ENCODE results near the gene SCGB3A2.

Gene SCGB3A2

DNA sequence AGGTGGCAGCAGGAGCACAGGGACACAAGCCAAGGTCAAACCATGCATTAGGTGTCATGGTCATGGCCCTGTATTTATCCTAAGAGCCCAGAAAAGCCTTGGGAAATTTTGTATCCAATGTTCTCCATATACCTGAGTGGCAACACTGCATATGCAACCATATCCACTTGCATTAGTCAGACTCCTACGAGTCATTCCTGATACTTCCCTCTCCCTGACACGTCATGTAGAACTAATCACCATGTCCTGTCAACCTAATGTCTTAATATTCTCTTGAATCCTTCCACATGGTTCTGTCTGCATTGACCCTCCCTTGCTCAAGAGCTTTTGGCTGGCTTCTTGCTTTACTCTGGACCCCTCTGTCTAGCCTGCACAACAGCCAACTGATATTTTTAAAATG, 9.4 kb downstream of the SCGB3A2 start:
- H3K4me1 ChIP-seq (ENCODE audit: control insufficient read depth, insufficient read depth, low read length), result peaks cover 9% of the 10 kb centered on the region
- H3K9ac ChIP-seq (ENCODE audit: low read length), result no peak overlapping the region
- H3K4me3 ChIP-seq (ENCODE audit: low read length), result no peak overlapping the region
- no peaks in the 10 kb centered on the region for H3K27me3 ChIP-seq (ENCODE audit: control insufficient read depth, insufficient read depth, low read length)
- no peaks in the 10 kb centered on the region for H3K36me3 ChIP-seq (ENCODE audit: control insufficient read depth, insufficient read depth, low read length)
- H3K9me3 ChIP-seq (ENCODE audit: control insufficient read depth, low read length), result no peaks in the 10 kb centered on the region

GRCh38 chr5:147892696-147893296, 14.3 kb downstream of the SCGB3A2 start:
- Histone ChIP-seq H3K4me3 (ENCODE audit: low read length) (no peak overlapping the region), H3K27me3 (ENCODE audit: control insufficient read depth, insufficient read depth, low read length) (no peaks in the 10 kb centered on the region), H3K9me3 (ENCODE audit: control insufficient read depth, low read length) (no peaks in the 10 kb centered on the region), H3K9ac (ENCODE audit: low read length) (no peak overlapping the region), H3K4me1 (ENCODE audit: control insufficient read depth, insufficient read depth, low read length) (peaks cover 9% of the 10 kb centered on the region), H3K36me3 (ENCODE audit: control insufficient read depth, insufficient read depth, low read length) (no peaks in the 10 kb centered on the region)

DNA sequence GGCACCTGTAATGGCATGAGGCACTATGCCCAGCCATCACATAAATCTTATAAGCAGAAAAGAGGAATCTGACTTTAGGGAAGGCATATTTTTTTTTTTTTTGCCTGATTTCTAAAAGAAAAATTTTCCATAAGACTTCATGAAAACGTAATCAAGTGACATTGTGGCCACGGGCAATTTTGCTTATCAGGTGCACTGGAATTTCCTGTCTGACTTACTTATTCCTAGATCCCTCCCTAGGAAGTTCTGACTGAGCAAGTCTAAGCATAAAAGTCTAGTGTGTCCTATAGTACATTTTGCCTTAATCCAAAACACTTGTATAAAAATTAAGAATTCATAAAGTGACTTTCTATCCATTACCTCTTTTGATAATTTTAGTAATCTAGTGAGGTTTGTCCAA, 15.3 kb downstream of the SCGB3A2 start:
- no peaks in the 10 kb centered on the region for H3K27me3 ChIP-seq (ENCODE audit: control insufficient read depth, insufficient read depth, low read length)
- H3K36me3 ChIP-seq (ENCODE audit: control insufficient read depth, insufficient read depth, low read length), result no peaks in the 10 kb centered on the region
- no peak overlapping the region for H3K9ac ChIP-seq (ENCODE audit: low read length)
- H3K4me3 ChIP-seq (ENCODE audit: low read length), result no peak overlapping the region
- peaks cover 11% of the 10 kb centered on the region for H3K4me1 ChIP-seq (ENCODE audit: control insufficient read depth, insufficient read depth, low read length)
- H3K9me3 ChIP-seq (ENCODE audit: control insufficient read depth, low read length), result no peaks in the 10 kb centered on the region

- Histone ChIP-seq H3K4me3 (ENCODE audit: low read length) (no peak overlapping the region), H3K36me3 (ENCODE audit: control insufficient read depth, insufficient read depth, low read length) (no peaks in the 10 kb centered on the region), H3K4me1 (ENCODE audit: control insufficient read depth, insufficient read depth, low read length) (peaks cover 21% of the 10 kb centered on the region), H3K27me3 (ENCODE audit: control insufficient read depth, insufficient read depth, low read length) (no peaks in the 10 kb centered on the region), H3K9me3 (ENCODE audit: control insufficient read depth, low read length) (no peaks in the 10 kb centered on the region), H3K9ac (ENCODE audit: low read length) (no peak overlapping the region)
These were observed 17.4 kb downstream of the SCGB3A2 start for GRCh38 chr5:147895864-147896263.

DNA sequence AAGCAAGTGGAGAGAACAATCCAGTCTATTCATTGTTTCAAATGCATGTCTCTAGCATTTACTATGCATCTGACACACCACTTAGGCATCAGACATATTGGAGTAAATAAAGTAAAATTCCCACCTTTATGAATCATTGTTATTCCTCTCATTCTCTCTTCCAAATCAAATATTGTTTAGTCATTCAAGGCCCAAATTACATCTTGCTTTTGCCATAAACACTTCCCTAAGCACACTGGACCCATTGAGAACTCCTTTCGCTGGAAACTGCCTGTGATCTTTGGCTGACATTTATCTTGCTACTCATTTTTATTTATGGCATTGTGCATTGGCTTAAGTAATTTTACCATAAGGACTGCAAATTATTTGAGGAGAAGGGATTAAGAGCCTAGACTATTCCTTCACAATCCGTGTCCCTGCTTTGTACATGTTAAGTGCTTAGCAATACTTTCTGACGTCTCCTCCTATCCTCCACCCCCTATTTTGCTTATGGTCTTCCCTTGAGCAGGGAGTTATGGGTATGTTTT, 20.4 kb downstream of the SCGB3A2 start:
- H3K9ac ChIP-seq (ENCODE audit: low read length), result no peak overlapping the region
- no peak overlapping the region for H3K4me3 ChIP-seq (ENCODE audit: low read length)
- H3K27me3 ChIP-seq (ENCODE audit: control insufficient read depth, insufficient read depth, low read length), result no peaks in the 10 kb centered on the region
- H3K36me3 ChIP-seq (ENCODE audit: control insufficient read depth, insufficient read depth, low read length), result no peaks in the 10 kb centered on the region
- no peaks in the 10 kb centered on the region for H3K9me3 ChIP-seq (ENCODE audit: control insufficient read depth, low read length)
- peaks cover 12% of the 10 kb centered on the region for H3K4me1 ChIP-seq (ENCODE audit: control insufficient read depth, insufficient read depth, low read length)

DNA sequence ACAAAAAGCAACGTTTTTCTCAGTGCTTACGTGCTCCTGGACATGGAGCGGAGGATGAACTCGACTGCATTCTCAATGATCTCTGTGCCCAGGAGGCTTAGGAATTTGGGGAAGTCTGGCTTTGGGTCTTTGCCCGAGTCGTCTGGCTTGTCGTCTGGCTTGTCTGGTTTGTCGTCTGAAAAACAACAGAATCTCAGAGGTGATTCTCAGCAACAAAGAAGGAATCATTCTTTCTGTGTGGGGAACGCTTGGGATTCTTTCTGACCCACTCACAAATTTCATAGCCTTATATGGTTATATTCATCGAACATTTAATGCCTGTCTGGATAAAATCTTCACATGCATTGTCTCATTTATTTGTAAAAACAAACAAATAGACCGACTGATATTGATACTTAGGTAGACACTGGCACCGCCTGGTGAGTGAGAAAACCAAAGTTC, 23.1 kb downstream of the SCGB3A2 start:
- peaks cover 12% of the 10 kb centered on the region for H3K4me1 ChIP-seq (ENCODE audit: control insufficient read depth, insufficient read depth, low read length)

DNA sequence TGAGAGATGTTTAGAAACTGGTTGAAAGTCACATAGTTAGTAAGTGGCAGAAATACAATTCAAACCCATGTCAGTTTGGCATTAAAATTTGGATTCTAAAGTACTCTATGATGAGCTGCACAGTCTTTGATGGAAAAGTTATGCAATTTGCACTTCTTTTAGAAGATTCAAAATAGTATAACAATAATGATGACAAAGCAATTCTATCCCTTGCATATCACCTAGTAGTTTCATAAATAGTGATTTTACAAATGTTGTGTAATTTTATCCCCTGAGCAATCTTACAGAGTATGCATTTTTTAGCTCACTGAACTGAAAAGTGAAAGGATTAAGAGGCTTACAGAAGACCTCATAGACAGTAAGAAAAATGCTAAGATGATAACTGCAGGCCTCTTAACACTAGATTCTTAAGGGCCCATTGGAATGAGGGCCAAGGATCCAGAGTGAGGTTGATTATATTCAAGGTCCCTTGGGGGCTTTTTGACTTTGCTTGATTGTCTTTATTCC, 24.2 kb downstream of the SCGB3A2 start:
- H3K4me3 ChIP-seq (ENCODE audit: low read length), result no peak overlapping the region
- H3K36me3 ChIP-seq (ENCODE audit: control insufficient read depth, insufficient read depth, low read length), result no peaks in the 10 kb centered on the region
- peaks cover 12% of the 10 kb centered on the region for H3K4me1 ChIP-seq (ENCODE audit: control insufficient read depth, insufficient read depth, low read length)
- H3K9ac ChIP-seq (ENCODE audit: low read length), result no peak overlapping the region
- no peaks in the 10 kb centered on the region for H3K9me3 ChIP-seq (ENCODE audit: control insufficient read depth, low read length)
- H3K27me3 ChIP-seq (ENCODE audit: control insufficient read depth, insufficient read depth, low read length), result no peaks in the 10 kb centered on the region

More for the DNA sequence above, 23.1 kb downstream of the SCGB3A2 start:
- no peak overlapping the region for H3K4me3 ChIP-seq (ENCODE audit: low read length)
- no peaks in the 10 kb centered on the region for H3K36me3 ChIP-seq (ENCODE audit: control insufficient read depth, insufficient read depth, low read length)
- H3K9me3 ChIP-seq (ENCODE audit: control insufficient read depth, low read length), result no peaks in the 10 kb centered on the region
- no peak overlapping the region for H3K9ac ChIP-seq (ENCODE audit: low read length)
- H3K27me3 ChIP-seq (ENCODE audit: control insufficient read depth, insufficient read depth, low read length), result no peaks in the 10 kb centered on the region

- H3K4me1 ChIP-seq (ENCODE audit: control insufficient read depth, insufficient read depth, low read length), result peaks cover 7% of the 10 kb centered on the region
- no peaks in the 10 kb centered on the region for H3K36me3 ChIP-seq (ENCODE audit: control insufficient read depth, insufficient read depth, low read length)
- H3K27me3 ChIP-seq (ENCODE audit: control insufficient read depth, insufficient read depth, low read length), result no peaks in the 10 kb centered on the region
- no peak overlapping the region for H3K4me3 ChIP-seq (ENCODE audit: low read length)
- H3K9me3 ChIP-seq (ENCODE audit: control insufficient read depth, low read length), result no peaks in the 10 kb centered on the region
- no peak overlapping the region for H3K9ac ChIP-seq (ENCODE audit: low read length)
These were observed 25.6 kb downstream of the SCGB3A2 start for GRCh38 chr5:147904110-147904509.

DNA sequence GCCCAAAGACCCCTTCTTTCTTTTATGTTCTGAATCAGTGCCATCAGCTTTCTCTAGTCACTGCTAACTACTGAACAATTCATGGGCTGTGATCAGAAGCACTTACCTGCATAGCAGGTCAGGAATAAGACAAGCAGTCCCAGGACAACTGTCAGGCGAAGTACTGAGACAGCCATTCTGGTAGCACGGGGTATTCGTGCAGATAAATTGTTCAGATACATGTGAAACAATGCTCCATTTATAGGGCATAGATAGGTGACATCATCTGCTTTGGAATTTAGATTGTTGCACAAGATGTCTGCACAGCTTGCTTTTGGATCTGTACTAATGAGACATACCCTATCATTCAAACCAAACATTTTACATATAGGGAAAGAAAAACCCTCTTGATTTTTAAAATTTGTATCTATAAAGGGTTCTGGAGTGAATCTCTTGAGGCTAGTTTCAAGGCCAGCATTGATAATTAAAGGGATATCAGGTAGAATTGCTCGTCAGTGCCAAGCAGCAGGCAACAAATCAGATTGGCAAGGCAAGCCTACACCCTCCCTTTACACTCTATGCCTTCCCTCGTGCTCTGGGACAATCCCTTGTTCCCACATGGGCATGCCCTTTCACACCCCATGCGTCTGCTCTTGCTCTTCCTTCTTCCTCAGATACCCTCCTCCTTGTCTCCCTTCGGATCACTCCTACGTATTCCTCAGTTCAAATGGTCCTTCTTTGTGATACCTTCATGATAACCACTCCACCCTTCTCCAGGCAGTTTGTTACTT, 28.0 kb downstream of the SCGB3A2 start, which contains the start of gene C5orf46:
Gene C5orf46, minus strand, starts transcription at position 213 of the 770 bp plus-strand sequence. Its CDS starts 37 bp downstream, at position 176.
- Histone ChIP-seq H3K4me1 (ENCODE audit: control insufficient read depth, insufficient read depth, low read length) (no peaks in the 10 kb centered on the region), H3K27me3 (ENCODE audit: control insufficient read depth, insufficient read depth, low read length) (no peaks in the 10 kb centered on the region), H3K9ac (ENCODE audit: low read length) (no peak within 1 kb of the TSS), H3K9me3 (ENCODE audit: control insufficient read depth, low read length) (no peaks in the 10 kb centered on the region), H3K36me3 (ENCODE audit: control insufficient read depth, insufficient read depth, low read length) (no peaks in the 10 kb centered on the region), H3K4me3 (ENCODE audit: low read length) (no peak within 1 kb of the TSS)

DNA sequence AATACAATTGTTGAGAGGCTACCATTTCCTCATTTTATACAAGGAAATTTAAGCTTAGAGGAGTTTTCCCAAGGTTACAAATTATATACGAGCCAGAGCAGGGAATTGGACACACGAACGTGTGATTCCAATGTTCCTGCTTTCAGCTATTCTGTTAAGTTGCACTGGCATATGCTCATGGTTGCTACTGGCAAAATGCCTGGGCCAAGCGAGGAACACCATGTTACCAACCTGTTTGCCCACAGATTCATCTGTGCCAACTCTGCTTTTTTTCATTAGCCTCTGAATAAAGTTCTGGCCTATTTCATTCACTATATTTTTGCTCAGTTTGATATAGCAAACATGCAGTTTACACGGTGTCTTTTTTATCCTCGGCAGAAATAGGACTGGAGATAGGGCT, 32.9 kb downstream of the SCGB3A2 start:
- H3K4me1 ChIP-seq (ENCODE audit: control insufficient read depth, insufficient read depth, low read length), result no peaks in the 10 kb centered on the region
- no peaks in the 10 kb centered on the region for H3K9me3 ChIP-seq (ENCODE audit: control insufficient read depth, low read length)
- no peak overlapping the region for H3K4me3 ChIP-seq (ENCODE audit: low read length)
- no peaks in the 10 kb centered on the region for H3K36me3 ChIP-seq (ENCODE audit: control insufficient read depth, insufficient read depth, low read length)
- H3K27me3 ChIP-seq (ENCODE audit: control insufficient read depth, insufficient read depth, low read length), result no peaks in the 10 kb centered on the region
- H3K9ac ChIP-seq (ENCODE audit: low read length), result no peak overlapping the region

DNA sequence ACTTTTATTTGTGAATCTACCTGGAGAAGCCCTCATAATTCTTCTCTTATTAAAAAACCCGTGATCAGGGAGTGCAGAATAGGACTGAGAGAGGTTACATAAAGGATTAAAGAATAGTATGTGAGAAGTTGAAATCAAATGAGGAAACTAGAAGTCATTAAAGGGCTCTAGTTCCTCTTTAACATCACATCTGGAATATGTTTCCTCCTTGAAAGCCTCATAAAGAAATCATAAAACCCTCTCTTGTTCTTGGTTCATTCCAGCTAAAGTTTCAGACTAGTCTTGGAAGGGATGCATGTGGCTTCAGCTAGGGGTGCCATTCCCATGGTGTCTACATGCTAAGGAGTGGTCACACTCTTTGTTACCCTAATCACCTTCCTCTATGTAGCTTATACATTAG, 33.5 kb downstream of the SCGB3A2 start:
- H3K9me3 ChIP-seq (ENCODE audit: control insufficient read depth, low read length), result no peaks in the 10 kb centered on the region
- no peaks in the 10 kb centered on the region for H3K36me3 ChIP-seq (ENCODE audit: control insufficient read depth, insufficient read depth, low read length)
- H3K9ac ChIP-seq (ENCODE audit: low read length), result no peak overlapping the region
- no peaks in the 10 kb centered on the region for H3K4me1 ChIP-seq (ENCODE audit: control insufficient read depth, insufficient read depth, low read length)
- no peaks in the 10 kb centered on the region for H3K27me3 ChIP-seq (ENCODE audit: control insufficient read depth, insufficient read depth, low read length)
- no peak overlapping the region for H3K4me3 ChIP-seq (ENCODE audit: low read length)

- Histone ChIP-seq H3K9me3 (ENCODE audit: control insufficient read depth, low read length) (no peaks in the 10 kb centered on the region), H3K36me3 (ENCODE audit: control insufficient read depth, insufficient read depth, low read length) (no peaks in the 10 kb centered on the region), H3K27me3 (ENCODE audit: control insufficient read depth, insufficient read depth, low read length) (no peaks in the 10 kb centered on the region), H3K4me3 (ENCODE audit: low read length) (no peak overlapping the region), H3K9ac (ENCODE audit: low read length) (no peak overlapping the region), H3K4me1 (ENCODE audit: control insufficient read depth, insufficient read depth, low read length) (no peaks in the 10 kb centered on the region)
These were observed 35.3 kb downstream of the SCGB3A2 start for GRCh38 chr5:147913786-147914185.

Measured in mucosa of stomach (tissue), 1 donor.